ENCODE results near the gene DCAF7. TPM values are rescaled to one million over a fixed set of nuclear protein-coding genes. Genes with fewer than 3 reads are reported as not detected.
A peak's percentile ranks its signal among the peaks of the same experiment; 100 is the strongest.

DCAF7 gene, protein sequence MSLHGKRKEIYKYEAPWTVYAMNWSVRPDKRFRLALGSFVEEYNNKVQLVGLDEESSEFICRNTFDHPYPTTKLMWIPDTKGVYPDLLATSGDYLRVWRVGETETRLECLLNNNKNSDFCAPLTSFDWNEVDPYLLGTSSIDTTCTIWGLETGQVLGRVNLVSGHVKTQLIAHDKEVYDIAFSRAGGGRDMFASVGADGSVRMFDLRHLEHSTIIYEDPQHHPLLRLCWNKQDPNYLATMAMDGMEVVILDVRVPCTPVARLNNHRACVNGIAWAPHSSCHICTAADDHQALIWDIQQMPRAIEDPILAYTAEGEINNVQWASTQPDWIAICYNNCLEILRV
- total RNA-seq, result 100 to 1,000 TPM; 113 TPM

GRCh38 chr17:63549946-63550816, at the start of gene DCAF7:
Gene DCAF7, plus strand, starts transcription at chr17:63550477. Its CDS starts 201 bp downstream, at chr17:63550678.
- Mint-ChIP-seq H3K9me3 (no peaks in the 10 kb centered on the region), H3K4me1 (peaks cover 19% of the 10 kb centered on the region), H3K27ac (peak within 1 kb of the TSS; percentile 97), H3K27me3 (no peaks in the 10 kb centered on the region), H3K36me3 (peaks cover 18% of the 10 kb centered on the region), H3K4me3 (peak within 1 kb of the TSS; percentile 90)
- POLR2A ChIA-PET, result interaction anchor here (0.6 to 2.8 kb wide), 13 partner anchors 10 to 501 kb away, joined by 3 to 15 read pairs (median 4); partner anchors contain the start of genes CCDC47, MAP3K3 and TACO1
- DNase-seq (peak; percentile 96), ATAC-seq (ENCODE audit: low read depth) (peak; percentile 95)

DNA sequence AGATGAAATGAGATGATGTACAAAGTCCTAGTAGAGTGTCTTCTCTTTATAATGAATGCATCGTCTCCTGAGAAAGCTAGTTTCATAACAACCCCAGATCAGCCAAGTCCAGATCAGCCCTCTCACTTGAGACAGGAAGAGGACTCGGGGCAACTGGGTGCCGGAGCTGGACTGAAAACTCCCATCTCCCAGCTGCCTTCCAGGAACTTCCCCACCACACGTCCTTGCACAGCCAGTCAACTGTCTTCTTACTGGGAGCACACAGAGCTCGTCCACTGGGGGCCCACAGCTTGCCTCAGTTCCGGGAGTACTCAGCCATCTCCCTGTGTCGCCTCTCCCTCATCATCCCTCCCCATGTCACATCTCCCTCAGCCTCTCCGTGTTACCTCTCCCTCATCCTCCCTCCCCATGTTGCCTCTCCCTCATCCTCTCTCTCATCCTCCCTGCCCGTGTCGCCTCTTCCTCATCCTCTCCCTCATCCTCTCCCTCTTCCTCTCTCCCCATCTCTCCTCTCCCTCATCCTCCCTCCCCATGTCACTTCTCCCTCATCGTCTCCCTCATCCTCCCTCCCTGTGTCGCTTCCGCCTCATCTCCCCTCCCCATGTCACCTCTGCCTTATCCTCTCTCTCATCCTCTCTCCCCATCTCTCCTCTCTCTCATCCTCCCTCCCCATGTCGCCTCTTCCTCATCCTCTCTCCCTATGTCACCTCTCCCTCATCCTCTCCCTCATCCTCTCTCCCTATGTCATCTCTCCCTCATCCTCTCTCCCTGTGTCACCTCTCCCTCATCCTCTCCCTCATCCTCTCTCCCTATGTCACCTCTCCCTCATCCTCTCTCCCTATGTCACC, 49.5 kb upstream of the DCAF7 start:
- Mint-ChIP-seq H3K27me3 (peaks cover 24% of the 10 kb centered on the region), H3K36me3 (no peaks in the 10 kb centered on the region), H3K27ac (no peak overlapping the region), H3K4me1 (no peaks in the 10 kb centered on the region), H3K9me3 (peaks cover 4% of the 10 kb centered on the region), H3K4me3 (no peak overlapping the region)
- POLR2A ChIA-PET, result no interaction called here
- DNase-seq (no peak), ATAC-seq (ENCODE audit: low read depth) (no peak)

GRCh38 chr17:63503341-63503705, 47.0 kb upstream of the DCAF7 start:
- no peaks in the 10 kb centered on the region for H3K36me3 Mint-ChIP-seq
- DNase-seq, result no peak
- H3K9me3 Mint-ChIP-seq, result peaks cover 4% of the 10 kb centered on the region
- no peak for ATAC-seq (ENCODE audit: low read depth)
- no peak overlapping the region for H3K27ac Mint-ChIP-seq
- POLR2A ChIA-PET, result no interaction called here
- no peaks in the 10 kb centered on the region for H3K4me1 Mint-ChIP-seq
- H3K4me3 Mint-ChIP-seq, result no peak overlapping the region
- peaks cover 26% of the 10 kb centered on the region for H3K27me3 Mint-ChIP-seq

GRCh38 chr17:63504261-63504660, 46.0 kb upstream of the DCAF7 start:
- POLR2A ChIA-PET, result no interaction called here
- H3K4me1 Mint-ChIP-seq, result no peaks in the 10 kb centered on the region
- no peak for DNase-seq
- no peak overlapping the region for H3K4me3 Mint-ChIP-seq
- no peaks in the 10 kb centered on the region for H3K36me3 Mint-ChIP-seq
- H3K9me3 Mint-ChIP-seq, result peaks cover 4% of the 10 kb centered on the region
- no peak for ATAC-seq (ENCODE audit: low read depth)
- peaks cover 25% of the 10 kb centered on the region for H3K27me3 Mint-ChIP-seq
- no peak overlapping the region for H3K27ac Mint-ChIP-seq

GRCh38 chr17:63505341-63505740, 44.9 kb upstream of the DCAF7 start:
- no peak for ATAC-seq (ENCODE audit: low read depth)

DNA sequence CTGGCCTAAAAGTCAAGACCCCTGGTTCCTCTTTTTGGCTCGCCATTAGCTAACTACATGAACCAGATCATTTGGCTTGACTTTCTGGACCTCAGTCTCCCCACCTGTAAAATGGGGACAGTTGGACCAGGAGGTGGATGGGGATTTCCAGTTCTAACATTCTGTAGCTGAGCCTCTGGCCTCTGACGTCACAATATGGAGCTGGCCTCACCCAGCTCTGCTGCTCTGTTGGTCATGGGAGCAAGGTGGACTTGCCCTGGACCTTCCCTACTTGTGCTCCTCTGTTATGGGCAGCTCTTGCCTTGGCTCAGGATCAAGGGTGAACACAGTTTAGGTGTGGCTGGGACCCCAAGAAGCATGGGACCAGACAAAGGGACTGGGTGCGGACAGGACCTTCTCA, 43.6 kb upstream of the DCAF7 start:
- Mint-ChIP-seq H3K9me3 (peaks cover 4% of the 10 kb centered on the region), H3K27me3 (peaks cover 21% of the 10 kb centered on the region), H3K4me3 (no peak overlapping the region), H3K4me1 (no peaks in the 10 kb centered on the region), H3K36me3 (no peaks in the 10 kb centered on the region), H3K27ac (no peak overlapping the region)
- DNase-seq (no peak), ATAC-seq (ENCODE audit: low read depth) (no peak)
- POLR2A ChIA-PET, result no interaction called here

More at GRCh38 chr17:63505341-63505740, 44.9 kb upstream of the DCAF7 start:
- Mint-ChIP-seq H3K27me3 (peaks cover 25% of the 10 kb centered on the region), H3K36me3 (no peaks in the 10 kb centered on the region), H3K27ac (no peak overlapping the region), H3K4me1 (no peaks in the 10 kb centered on the region), H3K4me3 (no peak overlapping the region), H3K9me3 (peaks cover 4% of the 10 kb centered on the region)
- DNase-seq, result no peak
- POLR2A ChIA-PET, result no interaction called here

DNA sequence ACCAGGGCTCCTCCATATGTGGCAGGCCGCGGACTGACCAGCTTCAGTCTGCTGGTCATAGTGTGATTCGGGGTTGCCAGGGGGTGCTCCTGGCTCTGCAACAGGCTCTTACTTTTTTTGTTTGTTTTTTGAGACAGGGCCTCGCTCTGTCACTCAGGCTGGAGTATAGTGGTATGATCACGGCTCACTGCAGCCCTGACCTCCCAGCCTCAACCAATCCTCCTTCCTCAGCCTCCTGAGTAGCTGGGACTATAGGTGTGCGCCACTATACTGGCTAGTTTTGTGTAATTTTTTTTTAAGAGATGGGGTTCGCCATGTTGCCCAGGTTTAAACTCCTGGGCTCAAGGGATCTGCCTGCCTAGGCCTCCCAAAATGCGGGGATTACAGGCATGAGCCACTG, 38.9 kb upstream of the DCAF7 start:
- Mint-ChIP-seq H3K4me1 (no peaks in the 10 kb centered on the region), H3K4me3 (no peak overlapping the region), H3K9me3 (no peaks in the 10 kb centered on the region), H3K27me3 (peaks cover 5% of the 10 kb centered on the region), H3K36me3 (no peaks in the 10 kb centered on the region), H3K27ac (no peak overlapping the region)
- no peak for DNase-seq
- ATAC-seq (ENCODE audit: low read depth), result no peak
- POLR2A ChIA-PET, result no interaction called here

DNA sequence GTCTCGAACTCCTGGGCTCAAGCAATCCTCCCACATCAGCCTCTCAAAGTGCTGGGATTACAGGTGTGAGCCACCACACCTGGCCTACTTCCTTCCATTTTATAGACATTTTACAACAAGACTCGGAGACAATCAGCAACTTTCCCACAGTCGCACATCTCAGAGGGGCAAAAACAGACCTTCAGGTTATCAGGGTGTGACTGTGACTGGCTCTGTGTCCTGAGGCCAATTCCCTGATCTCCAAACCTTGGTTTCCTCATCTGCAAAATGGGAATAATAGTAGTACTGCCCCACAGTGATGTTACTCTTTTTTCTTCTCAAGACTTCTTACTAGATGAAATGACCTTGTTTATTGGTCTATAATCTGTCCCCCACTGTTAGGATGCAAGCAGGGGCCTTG, 37.9 kb upstream of the DCAF7 start:
- Mint-ChIP-seq H3K27ac (no peak overlapping the region), H3K4me1 (peaks cover 3% of the 10 kb centered on the region), H3K4me3 (no peak overlapping the region), H3K27me3 (peaks cover 4% of the 10 kb centered on the region), H3K36me3 (no peaks in the 10 kb centered on the region), H3K9me3 (no peaks in the 10 kb centered on the region)
- POLR2A ChIA-PET, result no interaction called here
- ATAC-seq (ENCODE audit: low read depth), result no peak
- DNase-seq, result no peak

DNA sequence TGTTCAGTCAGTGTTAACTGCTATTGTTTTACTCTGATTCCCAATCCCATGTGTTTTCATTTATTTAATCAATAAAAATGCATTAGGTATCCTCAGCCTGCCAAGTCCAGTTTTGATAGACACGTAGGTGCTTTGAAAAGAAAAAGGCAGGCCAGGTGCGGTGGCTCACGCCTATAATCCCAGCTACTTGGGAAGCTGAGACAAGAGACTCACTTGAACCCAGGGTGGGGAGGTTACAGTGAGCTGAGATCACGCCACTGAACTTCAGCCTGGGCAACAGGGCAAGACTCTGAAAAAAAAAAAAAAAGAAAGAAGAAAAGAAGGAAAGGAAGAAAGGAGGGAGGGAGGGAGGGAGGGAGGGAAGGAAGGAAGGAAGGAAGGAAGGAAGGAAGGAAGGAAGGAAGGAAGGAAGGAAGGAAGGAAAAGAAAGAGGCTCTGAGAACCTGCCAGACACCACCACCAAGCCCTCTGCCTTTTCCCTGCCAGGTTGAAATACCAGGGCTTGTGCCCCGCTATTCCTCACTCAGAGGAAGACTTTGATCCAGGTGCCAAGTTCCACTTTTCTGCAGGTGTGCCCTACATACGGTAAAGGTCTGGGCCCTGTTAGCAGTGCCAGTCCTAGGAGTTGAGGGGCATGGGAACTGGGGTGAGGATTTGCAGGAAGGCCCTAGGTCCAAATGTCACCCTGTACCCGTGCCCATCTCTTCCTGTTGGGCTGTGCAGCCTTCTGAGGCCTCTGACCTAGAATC, 37.2 kb upstream of the DCAF7 start:
- H3K27ac Mint-ChIP-seq, result no peak overlapping the region
- no peaks in the 10 kb centered on the region for H3K36me3 Mint-ChIP-seq
- POLR2A ChIA-PET, result no interaction called here
- ATAC-seq (ENCODE audit: low read depth), result no peak
- peaks cover 4% of the 10 kb centered on the region for H3K27me3 Mint-ChIP-seq
- peaks cover 3% of the 10 kb centered on the region for H3K4me1 Mint-ChIP-seq
- no peaks in the 10 kb centered on the region for H3K9me3 Mint-ChIP-seq
- no peak for DNase-seq
- H3K4me3 Mint-ChIP-seq, result no peak overlapping the region

GRCh38 chr17:63514477-63514876, 35.8 kb upstream of the DCAF7 start:
- ATAC-seq (ENCODE audit: low read depth), result no peak
- Mint-ChIP-seq H3K4me3 (no peak overlapping the region), H3K27me3 (peaks cover 4% of the 10 kb centered on the region), H3K36me3 (no peaks in the 10 kb centered on the region), H3K4me1 (peaks cover 3% of the 10 kb centered on the region), H3K27ac (no peak overlapping the region), H3K9me3 (no peaks in the 10 kb centered on the region)
- no peak for DNase-seq
- POLR2A ChIA-PET, result no interaction called here

GRCh38 chr17:63514974-63515373, 35.3 kb upstream of the DCAF7 start:
- peaks cover 3% of the 10 kb centered on the region for H3K4me1 Mint-ChIP-seq
- DNase-seq (no peak), ATAC-seq (ENCODE audit: low read depth) (no peak)
- POLR2A ChIA-PET, result no interaction called here
- no peak overlapping the region for H3K4me3 Mint-ChIP-seq
- H3K36me3 Mint-ChIP-seq, result no peaks in the 10 kb centered on the region
- no peaks in the 10 kb centered on the region for H3K9me3 Mint-ChIP-seq
- H3K27me3 Mint-ChIP-seq, result peaks cover 4% of the 10 kb centered on the region
- no peak overlapping the region for H3K27ac Mint-ChIP-seq

- ATAC-seq (ENCODE audit: low read depth) (no peak), DNase-seq (no peak)
- Mint-ChIP-seq H3K27me3 (peaks cover 4% of the 10 kb centered on the region), H3K4me1 (peaks cover 3% of the 10 kb centered on the region), H3K9me3 (no peaks in the 10 kb centered on the region), H3K27ac (no peak overlapping the region), H3K4me3 (no peak overlapping the region), H3K36me3 (no peaks in the 10 kb centered on the region)
- POLR2A ChIA-PET, result no interaction called here
These were observed 34.9 kb upstream of the DCAF7 start for GRCh38 chr17:63515426-63515825.
